DOHH2 (cell line): Measurements from ENCODE around the gene MRPS12.
"Not testable (repeated sequence)": the region's sequence is repeated elsewhere in the genome, so short reads cannot be mapped to it uniquely, and the experiment has no call there.

Experiments
- EZH2phosphoT487 ChIP-seq: fragments of 200-600 bp; sonication (generic); IDR thresholded peaks from 2 replicates; pipeline ENCODE4 v1.6.1; 2017; ENCODE audit warnings: borderline replicate concordance, mild to moderate bottlenecking, antibody characterized with exemption, low read length, moderate library complexity, mixed read lengths
- TF ChIP-seq, protein P1 (sequence below): fragments of 200-600 bp; sonication (generic); IDR thresholded peaks from one replicate; pipeline ENCODE4 v1.5.1; 2014; ENCODE audit warnings: antibody characterized with exemption, mild to moderate bottlenecking, low read depth, low read length; ENCODE audit not compliant: poor library complexity, severe bottlenecking

DNA sequence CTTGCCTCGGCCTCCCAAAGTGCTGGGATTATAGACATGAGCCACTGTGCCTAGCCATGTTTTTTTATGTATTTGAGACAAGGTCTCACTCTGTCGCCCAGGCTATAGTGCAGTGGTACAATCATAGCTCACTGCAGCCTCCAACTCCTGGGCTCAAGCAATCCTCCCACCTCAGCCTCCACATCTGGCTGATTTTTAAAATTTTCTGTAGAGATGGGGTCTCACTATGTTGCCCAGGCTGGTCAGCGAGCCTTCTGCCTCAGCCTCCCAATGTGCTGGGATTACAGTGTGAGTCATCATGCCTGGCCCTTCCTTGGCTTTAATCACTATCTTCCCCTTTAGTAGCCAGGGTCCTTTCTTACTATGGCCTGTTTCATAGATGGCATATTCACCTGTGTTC is 46.1 kb upstream of the MRPS12 start:
- TF ChIP-seq, protein P1, sequence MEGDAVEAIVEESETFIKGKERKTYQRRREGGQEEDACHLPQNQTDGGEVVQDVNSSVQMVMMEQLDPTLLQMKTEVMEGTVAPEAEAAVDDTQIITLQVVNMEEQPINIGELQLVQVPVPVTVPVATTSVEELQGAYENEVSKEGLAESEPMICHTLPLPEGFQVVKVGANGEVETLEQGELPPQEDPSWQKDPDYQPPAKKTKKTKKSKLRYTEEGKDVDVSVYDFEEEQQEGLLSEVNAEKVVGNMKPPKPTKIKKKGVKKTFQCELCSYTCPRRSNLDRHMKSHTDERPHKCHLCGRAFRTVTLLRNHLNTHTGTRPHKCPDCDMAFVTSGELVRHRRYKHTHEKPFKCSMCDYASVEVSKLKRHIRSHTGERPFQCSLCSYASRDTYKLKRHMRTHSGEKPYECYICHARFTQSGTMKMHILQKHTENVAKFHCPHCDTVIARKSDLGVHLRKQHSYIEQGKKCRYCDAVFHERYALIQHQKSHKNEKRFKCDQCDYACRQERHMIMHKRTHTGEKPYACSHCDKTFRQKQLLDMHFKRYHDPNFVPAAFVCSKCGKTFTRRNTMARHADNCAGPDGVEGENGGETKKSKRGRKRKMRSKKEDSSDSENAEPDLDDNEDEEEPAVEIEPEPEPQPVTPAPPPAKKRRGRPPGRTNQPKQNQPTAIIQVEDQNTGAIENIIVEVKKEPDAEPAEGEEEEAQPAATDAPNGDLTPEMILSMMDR, result not testable (repeated sequence)
- TF ChIP-seq EZH2phosphoT487, result not testable (repeated sequence)
